Measurements from ENCODE around the gene PBX3.

- no peak for TF ChIP-seq POLR2A (IDR thresholded peaks at IDR 0.05)
- no peak for TF ChIP-seq CTCF (IDR thresholded peaks at IDR 0.05)
These were observed 84.4 kb downstream of the PBX3 start for GRCh38 chr9:125831616-125832015.
